GM18870 (cell line): ENCODE data around the gene MITD1.
"Not testable (repeated sequence)": the region's sequence is repeated elsewhere in the genome, so short reads cannot be mapped to it uniquely, and the experiment has no call there.

Experiments used
- ATAC-seq: cut with Tn5 transposase; IDR thresholded peaks from one replicate; pipeline ENCODE4 v1.9.1; 2021; ENCODE audit warnings: moderate library complexity; ENCODE audit not compliant: unreplicated experiment

The MITD1 gene

DNA sequence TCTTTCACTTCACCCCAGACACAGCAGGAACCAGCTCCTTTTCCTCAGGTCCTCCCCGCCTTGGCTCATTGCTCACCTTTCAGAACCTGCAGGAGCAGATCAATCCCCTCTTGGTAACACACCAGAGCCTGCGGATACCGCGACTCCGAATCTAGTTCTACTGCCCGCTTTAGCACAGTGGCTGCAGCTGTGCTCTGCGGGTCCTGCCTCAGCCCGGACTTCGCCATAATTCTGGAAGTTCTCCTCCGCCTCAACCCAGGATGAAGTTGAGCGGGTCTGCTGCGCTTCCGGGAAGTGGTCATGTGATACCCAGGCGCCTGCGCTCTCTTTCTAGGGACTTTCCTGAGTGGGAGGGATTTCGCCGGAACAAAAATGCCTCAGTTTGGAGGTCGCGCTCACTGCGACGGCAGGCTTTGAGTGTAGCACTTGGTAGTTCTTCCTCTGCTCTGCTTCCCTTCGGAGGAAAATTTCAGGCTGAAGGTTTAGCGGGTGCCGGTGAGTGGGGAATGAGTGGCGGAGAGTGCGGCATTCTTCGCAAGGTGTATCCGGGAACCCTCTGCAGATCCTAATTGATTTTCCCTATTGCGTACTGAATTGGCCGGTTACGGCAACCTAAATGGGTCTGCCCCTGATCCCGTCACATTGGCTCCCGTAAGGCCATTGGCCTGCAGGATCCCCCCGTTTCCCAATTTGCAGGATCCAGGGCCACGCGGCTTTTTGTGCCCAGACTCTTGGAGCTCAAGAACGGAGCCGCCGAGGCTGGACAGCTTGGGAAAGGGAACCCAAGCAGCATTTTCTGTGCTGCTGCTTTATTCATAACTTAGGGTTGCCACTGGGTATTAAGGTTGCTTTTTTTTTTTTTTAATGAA lies at the start of gene MITD1, which contains the start of gene MRPL30:
MITD1 (minus strand) TSS at position 304 of the 869 bp plus-strand sequence; CDS start at position 227, 77 bp downstream.
MRPL30 (plus strand) TSS at position 430 of the 869 bp plus-strand sequence. CDS start 5,020 bp downstream, outside the sequence.
- ATAC-seq = peak; percentile 89

DNA sequence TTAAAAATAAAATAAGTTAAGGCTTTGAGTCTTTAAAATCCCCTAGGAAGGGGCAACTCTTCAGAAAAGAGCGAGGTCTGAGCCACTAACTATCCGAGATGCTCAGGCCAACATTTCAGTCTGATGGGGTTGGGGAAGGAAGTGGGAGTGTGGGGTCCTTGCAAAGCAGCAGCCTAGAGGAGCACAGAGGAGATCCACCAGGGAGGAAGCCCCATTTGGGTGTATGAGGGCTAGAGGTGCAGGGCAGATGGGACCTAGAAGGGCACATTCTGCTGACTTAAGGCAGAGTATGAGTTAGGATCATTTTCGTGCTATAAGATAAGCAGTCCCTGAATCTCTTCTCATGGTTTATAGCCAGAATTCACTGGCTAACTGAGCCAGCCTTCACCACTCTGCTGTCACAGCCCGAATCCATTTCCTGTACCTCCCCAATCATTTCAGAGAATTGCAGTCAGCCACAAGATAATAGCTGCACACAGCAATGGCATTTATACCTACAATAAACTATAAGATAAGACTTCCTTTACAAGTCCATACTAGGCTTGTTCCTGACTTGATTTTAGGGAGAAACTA lies 37.2 kb upstream of the MITD1 start:
- no peak for ATAC-seq

DNA sequence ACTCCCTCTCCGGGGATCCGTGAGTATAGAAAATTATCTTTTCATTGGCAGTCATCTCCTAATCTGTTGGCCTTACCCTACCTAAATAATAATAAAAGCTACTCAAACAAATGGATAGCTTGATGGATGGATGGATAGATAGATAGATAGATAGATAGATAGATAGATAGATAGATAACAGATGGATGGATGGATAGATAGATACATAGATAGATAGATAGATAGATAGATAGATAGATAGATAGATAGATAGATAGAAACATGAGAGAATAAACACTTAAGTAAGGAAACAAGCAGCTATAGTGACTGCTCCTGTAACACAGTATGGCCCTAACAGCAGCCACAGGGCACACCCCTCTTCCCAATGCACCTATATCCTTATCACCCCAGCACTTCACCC lies 35.2 kb upstream of the MITD1 start:
- no peak for ATAC-seq

DNA sequence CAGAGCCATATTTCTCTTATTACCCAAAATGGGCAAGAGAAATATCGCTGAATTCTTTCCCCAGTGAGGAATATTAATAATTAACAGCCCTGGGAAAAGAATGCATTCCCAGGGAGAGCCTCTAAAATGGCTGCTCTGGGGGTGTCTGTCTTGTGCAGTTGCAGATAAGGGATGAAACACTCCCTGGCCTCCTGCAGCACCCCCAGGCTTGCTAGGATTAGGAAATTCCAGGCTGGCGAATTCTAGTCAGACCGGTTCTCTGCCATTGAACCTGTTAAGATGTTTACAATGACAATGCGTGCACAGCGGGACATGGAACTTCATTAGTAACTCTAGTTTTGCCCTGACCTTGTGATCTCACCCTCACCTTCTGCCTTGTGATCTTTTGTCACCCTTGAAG lies 24.6 kb upstream of the MITD1 start:
- no peak for ATAC-seq

DNA sequence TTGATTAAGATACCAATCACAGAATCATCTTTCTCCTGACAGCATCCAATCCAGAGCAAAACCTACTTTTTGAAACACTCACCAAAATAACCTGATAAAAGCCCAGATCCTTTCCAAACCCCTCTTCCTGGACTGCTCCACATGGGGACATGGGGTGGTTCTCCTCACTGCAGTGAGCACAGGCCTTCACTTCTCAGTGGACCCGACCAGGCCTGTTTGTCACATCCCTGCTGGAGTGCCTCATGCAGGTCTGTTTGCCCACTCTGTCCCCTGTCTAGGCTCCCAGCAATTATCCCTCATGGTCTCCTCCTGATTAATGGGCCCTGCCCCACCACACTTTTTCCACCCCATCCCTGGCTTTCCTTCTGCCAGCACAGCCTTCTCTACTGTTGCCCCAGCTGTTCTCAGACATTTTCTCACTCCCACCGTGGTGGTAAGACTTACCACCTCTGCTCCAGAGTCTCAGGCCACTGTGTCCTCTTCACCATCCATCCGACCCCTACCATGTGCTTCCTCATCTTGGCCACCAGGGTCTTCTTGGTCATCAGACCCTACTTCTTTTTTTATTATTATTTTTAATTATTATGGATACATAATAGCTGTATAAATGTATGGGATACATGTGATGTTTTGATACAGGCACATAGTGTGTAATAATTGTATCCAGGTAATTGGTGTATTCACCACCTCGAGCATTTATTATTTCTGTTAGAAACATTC lies 21.3 kb upstream of the MITD1 start:
- no peak for ATAC-seq

DNA sequence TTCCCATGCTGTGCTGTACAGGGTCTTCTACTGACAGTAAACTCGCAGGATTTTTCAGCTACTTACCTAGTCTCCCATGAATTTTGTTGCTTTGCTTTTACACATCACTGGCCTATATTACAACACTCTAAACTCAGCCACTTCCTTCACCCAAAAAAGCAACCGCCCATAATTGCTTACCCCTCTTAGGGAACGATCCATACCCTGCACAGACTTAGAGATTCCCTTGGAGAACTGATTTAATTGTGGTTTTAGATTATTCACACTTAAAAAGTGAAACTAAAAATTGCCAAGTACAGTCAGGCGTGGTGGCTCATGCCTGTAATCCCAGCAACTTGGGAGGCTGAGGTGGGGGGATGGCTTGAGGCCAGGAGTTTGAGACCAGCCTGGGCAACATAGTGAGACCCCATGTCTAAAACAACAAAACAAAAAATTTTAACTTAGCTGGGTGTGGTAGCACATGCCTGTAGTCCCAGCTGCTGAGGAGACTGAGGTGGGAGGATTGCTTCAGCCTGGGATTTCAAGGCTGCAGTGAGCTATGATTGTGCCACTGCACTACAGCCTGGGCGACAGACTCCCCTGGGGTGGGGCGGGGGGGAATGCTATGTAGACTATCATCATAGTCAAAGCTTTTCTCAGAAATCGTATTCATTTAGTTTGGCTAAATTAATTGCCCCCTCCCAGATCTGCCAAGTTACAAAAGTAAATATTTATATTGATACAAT lies 19.4 kb upstream of the MITD1 start:
- no peak for ATAC-seq

DNA sequence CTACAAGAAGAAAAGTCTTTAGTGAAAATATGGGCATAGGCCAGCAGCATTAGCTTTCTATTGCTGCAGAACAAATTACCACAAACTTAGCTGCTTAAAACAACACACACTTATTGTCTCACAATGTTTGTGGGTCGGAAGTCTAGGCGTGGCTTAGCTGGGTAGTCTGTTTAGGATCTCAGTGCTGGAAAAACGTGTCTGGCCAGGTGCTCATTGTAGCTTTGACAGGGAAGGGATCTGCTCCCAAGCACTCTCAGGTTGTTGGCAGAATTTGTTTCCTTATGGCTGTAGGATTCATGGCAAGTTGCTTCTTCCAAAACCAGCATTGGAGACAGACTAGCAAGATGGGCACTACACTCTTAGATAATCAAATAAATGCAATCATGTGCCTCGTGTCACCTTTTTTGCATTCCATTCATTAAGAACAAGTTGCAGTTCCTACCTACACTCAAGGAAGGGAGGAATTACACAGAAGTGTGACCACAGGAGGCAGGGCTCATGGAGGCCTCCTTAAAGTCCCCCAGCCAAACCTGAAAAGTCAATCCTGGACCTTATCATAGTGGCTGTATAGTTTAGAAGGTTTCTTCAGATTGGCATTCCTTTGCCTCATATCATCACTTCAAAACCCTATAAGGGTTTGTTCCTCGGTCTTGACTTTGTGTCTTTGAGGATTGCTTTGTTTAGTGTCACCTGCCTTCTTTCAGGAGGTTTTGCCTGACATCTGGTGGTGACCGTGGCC lies 17.4 kb upstream of the MITD1 start:
- no peak for ATAC-seq

DNA sequence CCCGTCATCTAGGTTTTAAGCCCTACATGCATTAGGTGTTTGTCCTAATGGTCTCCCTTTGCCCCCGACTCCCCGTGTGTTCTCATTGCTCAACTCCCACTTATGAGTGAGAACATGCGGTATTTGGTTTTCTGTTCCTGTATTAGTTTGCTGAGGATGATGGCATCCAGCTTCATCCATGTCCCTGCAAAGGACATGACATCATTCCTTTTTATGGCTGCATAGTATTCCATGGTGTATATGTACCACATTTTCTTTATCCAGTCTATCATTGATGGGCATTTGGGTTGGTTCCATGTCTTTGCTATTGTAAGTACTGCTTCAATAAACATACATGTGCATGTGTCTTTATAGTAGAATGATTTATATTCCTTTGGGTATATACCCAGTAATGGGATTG lies 11.5 kb upstream of the MITD1 start:
- not testable (repeated sequence) for ATAC-seq

DNA sequence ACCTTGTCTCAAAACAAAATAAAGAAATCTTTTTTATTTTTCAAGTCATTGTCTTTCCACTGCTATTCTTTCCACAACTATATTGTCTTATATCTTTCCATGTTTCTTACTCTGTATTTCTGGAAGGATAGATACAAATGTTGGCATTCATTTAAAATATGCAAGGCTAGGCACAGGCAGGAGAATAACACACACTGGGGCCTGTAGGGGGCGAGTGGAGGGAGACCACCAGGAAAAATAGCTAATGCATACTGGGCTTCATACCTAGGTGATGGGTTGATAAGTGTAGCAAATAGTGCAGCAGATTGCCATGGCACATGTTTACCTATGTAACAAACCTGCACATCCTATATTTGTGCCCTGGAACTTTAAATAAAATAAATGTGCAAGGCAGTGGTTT lies 9.7 kb upstream of the MITD1 start:
- ATAC-seq = no peak

DNA sequence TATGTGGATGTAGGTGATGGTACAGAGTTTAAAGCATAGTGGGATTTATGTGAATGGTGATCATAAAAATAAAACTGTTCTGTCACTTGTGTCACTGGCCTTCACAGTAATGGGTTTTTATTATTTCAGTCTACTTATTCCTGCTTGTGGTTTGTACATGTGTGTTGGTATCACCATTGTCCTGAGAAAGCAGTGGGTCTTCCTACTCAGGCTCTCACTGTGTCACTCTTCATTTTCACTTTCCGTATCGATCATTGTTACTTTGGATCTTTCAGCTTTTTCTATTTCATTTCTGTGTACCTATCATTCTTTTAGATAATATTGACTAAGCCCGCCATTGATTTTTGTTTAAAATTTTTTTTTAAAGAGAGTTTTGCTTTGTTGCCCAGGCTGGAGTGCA lies 7.5 kb upstream of the MITD1 start:
- ATAC-seq = no peak

DNA sequence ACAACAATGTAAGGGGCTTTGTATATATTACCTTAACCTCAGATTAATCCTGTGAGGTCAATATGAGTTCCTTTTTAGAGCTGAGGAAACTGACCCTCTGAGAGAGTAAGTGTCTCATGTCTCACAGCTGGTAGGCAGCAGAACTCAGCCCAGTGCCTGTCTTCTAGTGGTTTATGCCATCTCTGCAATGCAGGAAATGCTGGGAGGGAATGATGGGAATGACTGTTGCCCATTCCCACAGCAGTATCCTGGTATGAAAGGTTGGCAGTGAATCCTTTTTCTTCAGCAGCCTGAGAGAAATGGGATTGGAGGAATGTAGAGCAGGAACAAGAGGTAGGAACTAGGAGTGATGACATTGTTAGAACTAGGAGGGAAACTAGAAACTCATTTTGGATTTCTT lies 6.2 kb upstream of the MITD1 start:
- ATAC-seq = no peak

DNA sequence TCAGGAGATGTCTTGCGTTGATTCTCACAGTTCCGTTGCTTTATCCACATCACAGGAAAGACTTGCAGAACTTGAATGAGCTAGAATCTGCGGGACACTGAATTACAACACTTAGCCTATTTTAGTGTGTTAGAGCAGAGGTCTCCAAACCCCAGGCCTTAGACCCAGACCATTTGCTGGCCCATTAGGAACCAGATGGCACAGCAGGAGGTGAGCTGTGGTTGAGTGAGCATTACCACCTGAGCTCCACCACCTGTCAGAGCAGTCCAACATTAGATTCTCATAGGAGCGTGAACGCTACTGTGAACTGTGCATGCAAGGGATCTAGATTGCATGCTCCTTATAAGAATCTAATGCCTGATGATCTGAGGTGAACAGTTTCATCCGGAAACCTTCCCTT lies 4.0 kb upstream of the MITD1 start:
- ATAC-seq = no peak

DNA sequence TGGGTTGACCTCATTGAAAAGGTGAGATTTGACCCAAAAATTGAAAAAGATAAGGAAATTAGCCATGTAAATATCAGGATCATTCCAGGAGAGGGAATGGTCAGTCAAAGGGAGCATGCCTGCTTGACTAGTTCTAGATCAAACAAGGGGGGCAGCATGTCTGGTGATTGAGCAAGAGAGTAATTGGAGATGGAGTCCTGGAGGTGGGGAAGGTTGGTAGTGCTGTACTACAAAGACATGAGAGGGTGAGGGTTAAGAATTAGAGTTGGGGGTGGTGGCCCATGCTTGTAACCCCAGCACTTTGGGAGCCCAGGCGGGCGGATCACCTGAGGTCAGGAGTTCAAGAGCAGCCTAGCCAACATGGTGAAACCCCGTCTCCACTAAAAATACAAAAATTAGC lies 2.2 kb upstream of the MITD1 start:
- ATAC-seq = no peak

DNA sequence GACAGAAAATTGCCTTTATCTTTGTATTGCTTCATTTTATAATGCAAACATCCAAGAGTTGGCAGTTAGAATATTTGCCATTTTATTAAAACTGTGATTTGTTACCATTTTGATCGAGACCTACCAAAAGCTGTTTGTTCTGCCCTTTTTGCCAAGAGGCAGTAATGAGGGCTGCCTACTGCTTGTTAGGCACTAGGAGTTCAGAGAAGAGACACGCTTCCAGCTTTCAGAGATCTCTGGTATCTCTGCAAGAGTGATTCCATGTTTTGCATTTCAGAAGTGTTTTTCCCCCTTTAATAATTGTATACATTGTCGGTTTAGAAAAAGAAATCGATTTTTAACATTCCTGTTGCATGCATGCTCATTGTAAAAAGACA lies 754 bp upstream of the MITD1 start:
- ATAC-seq = no peak

DNA sequence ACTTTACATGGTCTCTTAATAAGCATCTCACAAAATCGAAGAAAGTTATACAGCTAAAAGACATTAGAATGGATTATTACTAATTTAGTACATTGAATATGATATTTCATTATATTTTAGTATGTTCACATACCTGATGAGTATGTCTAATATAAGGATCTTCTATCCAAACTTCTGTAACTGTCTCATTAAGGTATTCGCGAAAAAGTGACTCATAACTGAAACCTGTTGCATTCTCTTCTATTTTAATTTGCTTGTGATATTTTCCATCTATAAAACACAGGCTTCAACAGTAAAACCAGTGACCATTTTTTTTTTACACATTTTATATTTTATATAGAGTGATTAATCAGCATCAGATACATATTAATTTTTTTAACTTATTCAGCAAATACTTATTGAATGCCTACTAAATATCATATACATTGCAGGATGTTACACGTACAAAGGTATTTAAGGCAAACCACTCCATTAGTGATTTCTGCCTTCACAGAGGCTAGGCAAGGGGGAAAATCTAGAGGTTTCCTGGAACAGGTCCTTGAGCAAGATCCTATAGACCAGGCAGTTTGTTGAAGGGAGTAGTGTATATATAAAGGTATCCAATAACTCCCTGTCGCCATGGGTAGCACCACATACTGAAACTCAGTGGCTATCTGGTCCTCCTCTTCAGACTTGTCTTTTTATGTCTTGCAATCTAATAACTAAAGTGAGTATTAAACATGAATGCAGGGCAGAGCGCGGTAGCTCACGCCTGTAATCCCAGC lies 9.3 kb downstream of the MITD1 start:
- ATAC-seq = no peak

DNA sequence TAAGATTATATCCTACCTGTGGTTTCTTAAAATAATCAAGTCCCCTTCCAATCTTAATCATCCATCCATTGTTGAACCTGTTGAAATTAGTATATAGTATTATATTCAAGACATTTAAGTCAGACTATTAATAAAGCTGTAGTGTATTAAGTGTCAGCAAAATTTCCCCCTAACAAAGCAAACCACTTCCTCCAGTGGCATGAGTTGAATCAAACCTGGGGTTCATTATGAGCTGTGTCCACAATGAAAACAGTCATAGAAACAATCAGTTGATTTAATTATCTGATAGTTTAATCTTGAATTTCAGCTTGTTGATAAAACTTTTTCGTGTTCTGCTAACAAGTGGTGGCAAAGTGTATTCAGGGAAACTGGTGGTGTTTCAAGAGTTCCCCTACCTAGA lies 11.3 kb downstream of the MITD1 start:
- ATAC-seq = no peak

DNA sequence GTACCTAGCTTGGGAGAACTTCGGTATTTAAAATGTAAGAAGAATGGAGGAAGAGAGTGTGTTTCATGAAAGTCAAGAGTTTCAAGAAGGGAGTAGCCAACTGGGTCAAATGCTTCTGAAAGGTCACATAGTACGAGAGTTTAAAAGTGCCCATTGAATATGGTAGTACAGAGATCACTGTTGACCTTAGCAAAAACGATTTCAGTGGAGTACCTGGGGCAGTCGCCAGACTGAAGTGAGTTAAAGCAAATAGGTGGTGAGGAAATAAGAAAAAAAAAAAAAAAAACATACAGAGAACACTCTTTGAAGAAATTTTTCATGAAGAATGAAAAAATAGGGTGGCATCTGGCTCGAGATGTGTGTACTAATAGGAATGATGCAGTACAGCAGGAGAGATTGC lies 14.6 kb downstream of the MITD1 start:
- no peak for ATAC-seq

DNA sequence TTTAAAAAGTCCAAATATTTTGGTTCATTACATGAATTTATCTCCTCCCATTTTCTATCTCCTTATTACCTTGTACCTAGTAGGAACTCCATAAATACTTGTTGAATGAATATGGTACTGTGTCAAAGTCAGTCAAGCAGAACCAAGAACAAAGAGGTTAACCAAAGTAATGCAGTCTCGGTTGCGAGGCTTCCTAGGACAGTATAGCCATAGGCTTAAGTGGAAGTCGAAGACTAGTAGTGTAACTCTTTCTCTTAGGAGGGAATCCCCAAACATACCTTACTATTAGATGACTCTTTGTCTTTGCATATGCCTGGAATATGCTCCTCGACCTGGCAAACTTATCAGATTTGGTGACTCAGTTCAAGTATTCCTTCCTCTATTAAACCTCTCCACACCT lies 21.3 kb downstream of the MITD1 start:
- ATAC-seq = no peak

DNA sequence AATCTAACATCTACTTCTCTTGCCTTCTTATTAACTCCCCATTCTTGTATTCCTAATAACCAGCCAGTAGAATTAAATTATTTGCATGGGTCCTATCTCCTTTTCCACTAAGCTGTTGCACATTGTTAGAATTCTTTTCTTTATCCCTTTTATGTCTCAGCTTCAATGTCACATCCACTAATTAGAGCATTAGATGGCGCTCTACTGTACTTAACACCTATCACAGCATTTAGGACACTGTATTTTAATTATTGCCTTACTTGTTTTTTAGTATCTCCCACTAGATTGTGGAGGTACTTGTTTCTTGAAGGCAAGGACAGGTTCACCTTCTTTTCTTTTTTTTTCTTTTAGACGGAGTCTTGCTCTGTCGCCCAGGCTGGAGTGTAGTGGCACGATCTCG lies 22.3 kb downstream of the MITD1 start:
- no peak for ATAC-seq

DNA sequence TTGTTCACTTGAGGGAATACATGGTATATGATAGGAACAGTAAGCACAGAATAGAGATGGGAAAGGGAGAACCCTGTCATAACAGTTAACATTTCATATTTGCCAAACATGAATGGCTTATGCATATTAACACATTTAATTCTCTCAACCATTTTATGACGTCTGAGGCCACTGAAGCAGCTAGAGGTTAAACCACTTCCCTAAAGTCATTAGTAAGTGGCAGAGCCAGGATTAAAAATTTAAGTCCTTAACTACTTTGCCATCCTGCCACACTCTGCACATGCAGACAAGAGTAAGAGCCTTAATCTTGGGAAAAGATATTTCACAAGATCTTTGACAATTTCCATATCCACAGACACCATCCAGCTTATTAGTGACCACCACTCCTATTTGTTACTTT lies 24.0 kb downstream of the MITD1 start:
- ATAC-seq = no peak
